Neural cell (in vitro differentiated cells): ENCODE results near the gene PALB2. TPM values are rescaled to one million over a fixed set of nuclear protein-coding genes. Genes with fewer than 3 reads are reported as not detected.
"Not testable (repeated sequence)": the region's sequence is repeated elsewhere in the genome, so short reads cannot be mapped to it uniquely, and the experiment has no call there.

Source experiments
- H2AFZ ChIP-seq: fragments of 200-600, 300-800 bp; sonication (generic), shearing (Covaris generic); 2 replicates; pipeline ENCODE4 v1.6.0; 2014; ENCODE audit warnings: low read depth, mild to moderate bottlenecking, antibody characterized with exemption, low read length, moderate library complexity
- H3F3A ChIP-seq: fragments of 200-600 bp; shearing (Covaris generic); 2 replicates; pipeline ENCODE4 v1.6.1; 2016; ENCODE audit warnings: mild to moderate bottlenecking, moderate library complexity, mixed read lengths, antibody characterized with exemption, low read length; ENCODE audit not compliant: insufficient read depth, poor library complexity, severe bottlenecking
- H3K27ac ChIP-seq: fragments of 200-600, 300-800 bp; sonication (generic), shearing (Covaris generic); 2 replicates; pipeline ENCODE4 v1.5.1; 2014; ENCODE audit warnings: mild to moderate bottlenecking, low read length, moderate library complexity
- H3K27me3 ChIP-seq: fragments of 300-800, 200-600 bp; sonication (generic), shearing (Covaris generic); 2 replicates; pipeline ENCODE4 v1.6.0; 2014; ENCODE audit warnings: mild to moderate bottlenecking, low read depth, low read length, moderate library complexity; ENCODE audit not compliant: insufficient read depth
- H3K36me3 ChIP-seq: fragments of 300-800, 200-600 bp; sonication (generic), shearing (Covaris generic); 2 replicates; pipeline ENCODE4 v1.5.1; 2014; ENCODE audit warnings: mild to moderate bottlenecking, antibody characterized with exemption, low read length, moderate library complexity; ENCODE audit not compliant: insufficient read depth
- H3K4me2 ChIP-seq: fragments of 300-800, 200-600 bp; sonication (generic), shearing (Covaris generic); 2 replicates; pipeline ENCODE4 v1.6.0; 2014; ENCODE audit warnings: mild to moderate bottlenecking, low read length
- H3K4me3 ChIP-seq: fragments of 300-800, 200-600 bp; sonication (generic), shearing (Covaris generic); 2 replicates; pipeline ENCODE4 v1.5.1; 2014; ENCODE audit warnings: mild to moderate bottlenecking, low read length, moderate library complexity
- H3K79me2 ChIP-seq: fragments of 200-600 bp; shearing (Covaris generic); replicated peaks from 2 replicates; pipeline ENCODE4 v1.6.0; 2014; ENCODE audit warnings: mild to moderate bottlenecking, low read length, moderate library complexity; ENCODE audit not compliant: insufficient read depth
- H3K9ac ChIP-seq: fragments of 300-800, 200-600 bp; sonication (generic), shearing (Covaris generic); 2 replicates; pipeline ENCODE4 v1.6.1; 2016; ENCODE audit warnings: mild to moderate bottlenecking, low read length, mixed read lengths
- H3K9me2 ChIP-seq: fragments of 200-600 bp; shearing (Covaris generic); 2 replicates; pipeline ENCODE4 v1.6.1; 2016; ENCODE audit warnings: mild to moderate bottlenecking, low read length, mixed read lengths; ENCODE audit not compliant: insufficient read depth
- H3K9me3 ChIP-seq: fragments of 200-600, 300-800 bp; sonication (generic), shearing (Covaris generic); 2 replicates; pipeline ENCODE4 v1.6.1; 2016; ENCODE audit warnings: mild to moderate bottlenecking, mixed run types, low read length, moderate library complexity, mixed read lengths
- H4K20me1 ChIP-seq: fragments of 200-600 bp; shearing (Covaris generic); 2 replicates; pipeline ENCODE4 v1.6.1; 2016; ENCODE audit warnings: mild to moderate bottlenecking, mixed run types; ENCODE audit not compliant: insufficient read depth
- CTCF ChIP-seq: fragments of 450-650 bp; IDR thresholded peaks from 2 replicates; pipeline ENCODE4 v1.5.1; 2014; ENCODE audit warnings: antibody characterized with exemption, mild to moderate bottlenecking, moderate library complexity; ENCODE audit not compliant: poor library complexity, severe bottlenecking
- EP300 ChIP-seq: fragments of 450-650 bp; conservative IDR thresholded peaks from 2 replicates; pipeline ENCODE4 v1.6.1; 2014; ENCODE audit warnings: antibody characterized with exemption, mild to moderate bottlenecking, moderate library complexity; ENCODE audit not compliant: poor library complexity, severe bottlenecking
- EZH2 ChIP-seq: fragments of 200-600, 300-800 bp; shearing (Covaris generic), sonication (generic); IDR thresholded peaks from 2 replicates; pipeline ENCODE4 v1.6.1; 2014; ENCODE audit warnings: antibody characterized with exemption, low read length, borderline replicate concordance, mild to moderate bottlenecking; ENCODE audit not compliant: insufficient read depth, poor library complexity, severe bottlenecking
- MXI1 ChIP-seq: fragments of 450-650 bp; conservative IDR thresholded peaks from 2 replicates; pipeline ENCODE4 v1.6.1; 2014; ENCODE audit warnings: antibody characterized with exemption, mild to moderate bottlenecking; ENCODE audit not compliant: poor library complexity, severe bottlenecking
- POLR2AphosphoS5 ChIP-seq: IDR thresholded peaks from 2 replicates; pipeline ENCODE4 v1.6.1; 2012
- RAD21 ChIP-seq: fragments of 450-650 bp; conservative IDR thresholded peaks from 2 replicates; pipeline ENCODE4 v1.6.1; 2014; ENCODE audit warnings: antibody characterized with exemption, mild to moderate bottlenecking, moderate library complexity
- REST ChIP-seq: IDR thresholded peaks from 2 replicates; pipeline ENCODE4 v1.6.1; 2012; ENCODE audit warnings: borderline replicate concordance
- SMC3 ChIP-seq: fragments of 450-650 bp; conservative IDR thresholded peaks from 2 replicates; pipeline ENCODE4 v1.6.1; 2014; ENCODE audit warnings: antibody characterized with exemption, mild to moderate bottlenecking, moderate library complexity; ENCODE audit not compliant: poor library complexity
- TAF1 ChIP-seq: IDR thresholded peaks from 2 replicates; pipeline ENCODE4 v1.6.1; 2012; ENCODE audit warnings: low read depth
- polyA plus RNA-seq: library from polyadenylated mRNA; depleted of rRNA; stranded (reverse); fragments of >200 nt; gene quantifications from 2 replicates; pipeline ENCODE4 v1.2.3, GENCODE V29; 2014

Gene PALB2
- polyA plus RNA-seq, 1 donor from 2014 or later, result 6.5 TPM

GRCh38 chr16:23635958-23636357 lies 5.2 kb downstream of the PALB2 start:
- H3K4me3 ChIP-seq, result no peak overlapping the region
- peaks cover 11% of the 10 kb centered on the region for H3K36me3 ChIP-seq
- TF ChIP-seq EP300 (no peak), EZH2 (no peak), CTCF (no peak), MXI1 (no peak), SMC3 (no peak), REST (no peak), POLR2AphosphoS5 (no peak), TAF1 (no peak), RAD21 (no peak)
- H3K4me2 ChIP-seq, result no peak overlapping the region
- H3K9ac ChIP-seq, result no peak overlapping the region
- peaks cover 11% of the 10 kb centered on the region for H3K79me2 ChIP-seq
- H3K9me2 ChIP-seq, result no peaks in the 10 kb centered on the region
- H3K27me3 ChIP-seq, result no peaks in the 10 kb centered on the region
- H4K20me1 ChIP-seq, result no peaks in the 10 kb centered on the region
- no peaks in the 10 kb centered on the region for H3K9me3 ChIP-seq
- no peaks in the 10 kb centered on the region for H3F3A ChIP-seq
- H2AFZ ChIP-seq, result no peak overlapping the region
- H3K27ac ChIP-seq, result no peak overlapping the region

- no peak for TF ChIP-seq REST
- no peak for TF ChIP-seq EP300
- no peak for TF ChIP-seq SMC3
- no peak for TF ChIP-seq POLR2AphosphoS5
- no peak for TF ChIP-seq TAF1
- TF ChIP-seq RAD21, result no peak
- TF ChIP-seq EZH2, result no peak
- TF ChIP-seq MXI1, result no peak
- TF ChIP-seq CTCF, result no peak
- H3K36me3 ChIP-seq, result peaks cover 11% of the 10 kb centered on the region
- H3K27me3 ChIP-seq, result no peaks in the 10 kb centered on the region
- H3K4me2 ChIP-seq, result no peak overlapping the region
- no peak overlapping the region for H3K27ac ChIP-seq
- no peaks in the 10 kb centered on the region for H3K9me2 ChIP-seq
- H3K9ac ChIP-seq, result no peak overlapping the region
- H2AFZ ChIP-seq, result no peak overlapping the region
- H3K4me3 ChIP-seq, result no peak overlapping the region
- H3F3A ChIP-seq, result no peaks in the 10 kb centered on the region
- H3K79me2 ChIP-seq, result no peaks in the 10 kb centered on the region
- H3K9me3 ChIP-seq, result no peaks in the 10 kb centered on the region
- no peaks in the 10 kb centered on the region for H4K20me1 ChIP-seq
Observed at GRCh38 chr16:23634461-23635036, 6.6 kb downstream of the PALB2 start.

GRCh38 chr16:23631874-23632273 lies 9.2 kb downstream of the PALB2 start:
- H2AFZ ChIP-seq, H3F3A ChIP-seq, H3K4me3 ChIP-seq, H3K27me3 ChIP-seq, H3K79me2 ChIP-seq, H3K9me2 ChIP-seq, H3K27ac ChIP-seq, H3K4me2 ChIP-seq, H3K9me3 ChIP-seq, H3K9ac ChIP-seq, H4K20me1 ChIP-seq: not testable (repeated sequence)
- peaks cover 11% of the 10 kb centered on the region for H3K36me3 ChIP-seq
